HG03378 (cell line): ENCODE measurements around the gene PLA2G4B.

Experiments used
- ATAC-seq: cut with Tn5 transposase; IDR thresholded peaks from one replicate; pipeline ENCODE4 v1.9.1; 2021; ENCODE audit warnings: mild to moderate bottlenecking, moderate library complexity; ENCODE audit not compliant: unreplicated experiment

Gene PLA2G4B

GRCh38 chr15:41866872-41867579, 28.4 kb downstream of the PLA2G4B start:
- ATAC-seq, result no peak

- no peak for ATAC-seq
These were observed 29.7 kb downstream of the PLA2G4B start for GRCh38 chr15:41868321-41868720.

- ATAC-seq, result no peak
These were observed 31.4 kb downstream of the PLA2G4B start for GRCh38 chr15:41869770-41870688.

GRCh38 chr15:41870689-41871081, 32.0 kb downstream of the PLA2G4B start:
- no peak for ATAC-seq

- ATAC-seq, result no peak
These were observed 32.7 kb downstream of the PLA2G4B start for GRCh38 chr15:41871175-41871905.

GRCh38 chr15:41872166-41872747, 33.6 kb downstream of the PLA2G4B start:
- ATAC-seq, result no peak

GRCh38 chr15:41873711-41874110, 35.1 kb downstream of the PLA2G4B start:
- ATAC-seq, result no peak

- no peak for ATAC-seq
These were observed 36.1 kb downstream of the PLA2G4B start for GRCh38 chr15:41874736-41875135.

- ATAC-seq, result no peak
These were observed 37.4 kb downstream of the PLA2G4B start for GRCh38 chr15:41876007-41876406.

GRCh38 chr15:41876689-41877088, 38.0 kb downstream of the PLA2G4B start:
- ATAC-seq, result no peak

GRCh38 chr15:41877631-41878354, 39.1 kb downstream of the PLA2G4B start:
- ATAC-seq, result no peak

GRCh38 chr15:41878355-41878699, 39.7 kb downstream of the PLA2G4B start:
- ATAC-seq, result no peak

- no peak for ATAC-seq
These were observed 40.7 kb downstream of the PLA2G4B start for GRCh38 chr15:41879321-41879845.

GRCh38 chr15:41880156-41880877, 41.7 kb downstream of the PLA2G4B start:
- ATAC-seq, result no peak

GRCh38 chr15:41881086-41881485, 42.4 kb downstream of the PLA2G4B start:
- ATAC-seq, result no peak

GRCh38 chr15:41881550-41881919, 42.9 kb downstream of the PLA2G4B start:
- no peak for ATAC-seq

GRCh38 chr15:41881920-41882688, 43.5 kb downstream of the PLA2G4B start:
- no peak for ATAC-seq

- ATAC-seq, result no peak
These were observed 44.2 kb downstream of the PLA2G4B start for GRCh38 chr15:41882689-41883483.
